Large intestine (tissue), 3 donors: ENCODE measurements around the gene LRRC32. TPM values are rescaled to one million over a fixed set of nuclear protein-coding genes. Genes with fewer than 3 reads are reported as not detected.

Experiments used
- DNase-seq, 2 donors: peaks; one replicate each; pipeline versions ENCODE4 v3.0.0 to v3.0.0-alpha.2; 2013
- H3K27ac ChIP-seq: one replicate; pipeline ENCODE4 v1.5.1; 2013; ENCODE audit warnings: low read length
- H3K27me3 ChIP-seq: 2 replicates; pipeline ENCODE4 v1.6.1; 2013; ENCODE audit warnings: low read length; ENCODE audit not compliant: control insufficient read depth, insufficient read depth
- H3K36me3 ChIP-seq: 2 replicates; pipeline ENCODE4 v1.6.1; 2013; ENCODE audit warnings: low read length; ENCODE audit not compliant: control insufficient read depth, insufficient read depth
- H3K4me1 ChIP-seq: one replicate; pipeline ENCODE4 v1.6.1; 2013; ENCODE audit warnings: low read length; ENCODE audit not compliant: control insufficient read depth, insufficient read depth
- H3K4me3 ChIP-seq: one replicate; pipeline ENCODE4 v1.5.1; 2013; ENCODE audit warnings: low read length
- H3K9me3 ChIP-seq: one replicate; pipeline ENCODE4 v1.6.1; 2013; ENCODE audit warnings: mild to moderate bottlenecking, low read depth, low read length, moderate library complexity; ENCODE audit not compliant: control insufficient read depth
- WGBS: methylation state at CpG from one replicate; pipeline ENCODE4 v1.1.5; 2013; ENCODE audit warnings: low lambda C conversion rate; ENCODE audit not compliant: insufficient coverage; 5-methylcytosine and 5-hydroxymethylcytosine counted together
- polyA plus RNA-seq: library from polyadenylated mRNA; unstranded; fragments of 120-200 nt; gene quantifications from one replicate; pipeline ENCODE4 v1.2.1, GENCODE V29; 2013

The LRRC32 gene
- polyA plus RNA-seq, 1 donor: 11.6 TPM

DNA sequence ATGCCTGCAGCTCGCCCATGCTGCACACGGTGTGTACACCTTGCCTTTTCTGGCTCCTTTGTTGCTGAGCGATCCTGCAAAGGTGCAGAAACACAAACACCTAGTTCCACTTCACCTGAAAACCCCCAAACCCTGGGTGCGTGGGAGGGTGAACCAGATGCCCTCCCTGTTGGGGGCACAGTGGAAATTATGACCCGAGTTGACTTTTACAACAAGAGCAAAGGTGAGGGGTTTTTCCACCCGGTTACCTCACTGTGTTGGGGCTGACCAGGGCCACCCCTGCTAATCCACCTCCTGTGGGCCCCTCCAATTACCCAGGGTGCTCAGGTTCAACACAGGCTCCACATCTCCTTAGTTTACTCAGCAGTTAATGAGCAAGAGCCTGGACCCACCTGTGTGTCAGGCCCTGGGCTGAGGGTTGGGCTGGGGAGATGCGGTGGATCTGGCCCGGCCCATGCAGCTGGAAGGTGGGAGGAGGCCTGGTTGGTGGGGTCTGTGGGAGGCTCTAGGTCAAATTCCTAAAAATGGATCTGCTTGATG, 42.1 kb downstream of the LRRC32 start:
- Histone ChIP-seq H3K4me3 (no peak overlapping the region), H3K36me3 (no peaks in the 10 kb centered on the region), H3K27ac (no peak overlapping the region), H3K27me3 (no peaks in the 10 kb centered on the region), H3K9me3 (no peaks in the 10 kb centered on the region), H3K4me1 (peaks cover 5% of the 10 kb centered on the region)
- WGBS: no CpG with 5 or more reads among the region's 8 CpGs
- DNase-seq: no peak

DNA sequence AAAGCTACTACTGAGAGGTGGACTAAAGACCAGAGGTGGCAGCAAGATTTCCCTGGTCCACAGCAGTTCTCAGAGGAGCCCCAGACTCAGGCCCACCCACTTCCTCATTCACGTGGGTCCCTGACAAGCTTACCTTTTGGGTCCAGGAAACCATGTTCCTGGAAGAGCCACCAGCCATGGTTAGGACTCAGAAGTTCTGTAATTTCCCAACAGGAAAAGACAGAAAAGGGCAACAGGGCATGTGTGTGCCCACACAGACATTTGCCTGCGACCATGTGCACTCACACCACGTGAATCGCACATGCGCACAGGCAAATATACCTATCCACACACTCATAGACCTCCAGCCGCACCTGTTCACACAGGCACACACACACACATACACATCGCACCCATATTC, 42.9 kb downstream of the LRRC32 start:
- H3K27ac ChIP-seq: no peak overlapping the region
- H3K4me3 ChIP-seq: no peak overlapping the region
- WGBS: no CpG with 5 or more reads among the region's 7 CpGs
- H3K27me3 ChIP-seq: no peaks in the 10 kb centered on the region
- H3K4me1 ChIP-seq: peaks cover 5% of the 10 kb centered on the region
- H3K9me3 ChIP-seq: no peaks in the 10 kb centered on the region
- DNase-seq: no peak
- no peaks in the 10 kb centered on the region for H3K36me3 ChIP-seq

DNA sequence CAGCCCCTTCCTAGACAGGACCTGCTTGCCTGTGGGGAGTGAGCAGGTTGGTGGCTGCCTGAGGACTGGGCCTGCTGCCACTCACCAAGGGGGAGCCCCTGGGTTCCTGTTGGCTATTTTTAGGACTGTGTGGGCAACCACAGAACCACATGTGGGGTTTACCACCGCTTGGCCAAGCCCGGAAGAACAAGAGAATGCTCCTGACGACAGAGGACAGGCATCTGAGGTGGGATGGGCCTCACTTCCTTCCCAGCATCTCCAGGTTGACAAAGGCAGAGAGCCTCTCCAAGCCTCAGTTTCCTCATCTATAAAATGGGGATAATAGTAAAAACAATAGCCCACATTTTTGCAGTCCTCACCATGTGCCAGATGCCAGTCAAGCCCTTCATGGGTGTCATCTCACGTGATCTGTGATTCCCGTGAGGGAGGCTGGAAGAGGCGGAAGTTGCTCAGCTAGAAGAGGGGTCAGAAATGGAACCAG, 43.6 kb downstream of the LRRC32 start:
- Histone ChIP-seq H3K27me3 (no peaks in the 10 kb centered on the region), H3K27ac (no peak overlapping the region), H3K4me3 (no peak overlapping the region), H3K9me3 (no peaks in the 10 kb centered on the region), H3K36me3 (no peaks in the 10 kb centered on the region), H3K4me1 (peaks cover 5% of the 10 kb centered on the region)
- no CpG with 5 or more reads among the region's 6 CpGs for WGBS
- DNase-seq: no peak

DNA sequence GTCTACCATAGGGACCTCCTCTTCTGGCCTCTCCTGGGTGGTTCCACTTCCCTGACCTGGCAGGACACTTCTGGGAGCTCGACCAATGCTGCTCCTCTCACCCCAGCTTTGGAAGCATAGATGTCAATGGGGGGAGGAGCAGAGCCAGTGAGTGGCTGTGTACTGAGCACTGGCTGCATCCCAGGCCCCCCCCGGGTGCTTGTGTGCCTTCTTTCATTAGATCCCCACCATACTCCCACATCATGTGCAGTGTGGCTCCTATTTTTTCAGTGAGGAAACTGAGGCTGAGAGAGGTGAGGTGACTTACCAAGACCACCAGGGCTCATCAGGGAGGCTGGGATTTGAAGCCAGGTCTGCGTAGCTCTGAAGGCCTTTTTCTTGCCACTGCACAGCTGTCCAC, 44.3 kb downstream of the LRRC32 start:
- Histone ChIP-seq H3K4me1 (peaks cover 5% of the 10 kb centered on the region), H3K9me3 (no peaks in the 10 kb centered on the region), H3K36me3 (no peaks in the 10 kb centered on the region), H3K27me3 (no peaks in the 10 kb centered on the region), H3K4me3 (no peak overlapping the region), H3K27ac (no peak overlapping the region)
- no CpG with 5 or more reads among the region's 3 CpGs for WGBS
- no peak for DNase-seq

DNA sequence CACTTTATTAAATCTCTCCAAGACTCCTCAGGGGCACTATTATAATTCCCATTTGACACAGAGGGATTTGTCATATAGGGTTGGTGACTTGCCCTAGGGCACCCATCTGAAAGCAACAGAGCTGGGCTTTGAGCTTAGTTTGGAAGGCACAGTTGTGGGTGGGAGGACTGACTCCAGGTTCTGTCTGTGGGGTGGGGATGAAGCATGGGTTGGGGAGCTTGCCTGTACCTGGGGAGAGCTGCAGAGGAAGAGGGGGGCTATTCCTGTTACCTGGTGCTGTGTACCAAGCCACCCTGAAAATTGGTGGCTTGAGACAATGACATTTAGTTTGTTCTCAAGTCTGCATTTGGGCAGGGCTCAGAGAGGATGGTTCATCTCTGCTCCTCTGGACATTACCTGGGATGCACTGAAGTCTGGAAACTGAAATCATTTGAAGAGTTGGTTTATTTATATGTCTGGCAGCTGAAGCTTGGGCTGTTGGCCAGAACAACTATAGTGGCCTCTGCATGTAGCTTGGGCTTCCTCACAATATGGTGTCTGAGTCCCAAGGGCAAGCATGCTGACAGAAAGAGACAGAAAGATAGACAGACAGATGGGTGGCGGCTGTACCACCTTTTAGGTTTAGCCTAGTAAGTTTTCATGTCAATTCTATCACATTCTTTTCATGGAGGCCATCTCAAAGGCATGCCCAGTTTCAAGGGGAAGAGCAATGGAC, 44.9 kb downstream of the LRRC32 start:
- no peak overlapping the region for H3K4me3 ChIP-seq
- no peaks in the 10 kb centered on the region for H3K36me3 ChIP-seq
- no peak overlapping the region for H3K27ac ChIP-seq
- no CpG with 5 or more reads among the region's 1 CpG for WGBS
- H3K4me1 ChIP-seq: peaks cover 5% of the 10 kb centered on the region
- DNase-seq: no peak
- H3K9me3 ChIP-seq: no peaks in the 10 kb centered on the region
- no peaks in the 10 kb centered on the region for H3K27me3 ChIP-seq

DNA sequence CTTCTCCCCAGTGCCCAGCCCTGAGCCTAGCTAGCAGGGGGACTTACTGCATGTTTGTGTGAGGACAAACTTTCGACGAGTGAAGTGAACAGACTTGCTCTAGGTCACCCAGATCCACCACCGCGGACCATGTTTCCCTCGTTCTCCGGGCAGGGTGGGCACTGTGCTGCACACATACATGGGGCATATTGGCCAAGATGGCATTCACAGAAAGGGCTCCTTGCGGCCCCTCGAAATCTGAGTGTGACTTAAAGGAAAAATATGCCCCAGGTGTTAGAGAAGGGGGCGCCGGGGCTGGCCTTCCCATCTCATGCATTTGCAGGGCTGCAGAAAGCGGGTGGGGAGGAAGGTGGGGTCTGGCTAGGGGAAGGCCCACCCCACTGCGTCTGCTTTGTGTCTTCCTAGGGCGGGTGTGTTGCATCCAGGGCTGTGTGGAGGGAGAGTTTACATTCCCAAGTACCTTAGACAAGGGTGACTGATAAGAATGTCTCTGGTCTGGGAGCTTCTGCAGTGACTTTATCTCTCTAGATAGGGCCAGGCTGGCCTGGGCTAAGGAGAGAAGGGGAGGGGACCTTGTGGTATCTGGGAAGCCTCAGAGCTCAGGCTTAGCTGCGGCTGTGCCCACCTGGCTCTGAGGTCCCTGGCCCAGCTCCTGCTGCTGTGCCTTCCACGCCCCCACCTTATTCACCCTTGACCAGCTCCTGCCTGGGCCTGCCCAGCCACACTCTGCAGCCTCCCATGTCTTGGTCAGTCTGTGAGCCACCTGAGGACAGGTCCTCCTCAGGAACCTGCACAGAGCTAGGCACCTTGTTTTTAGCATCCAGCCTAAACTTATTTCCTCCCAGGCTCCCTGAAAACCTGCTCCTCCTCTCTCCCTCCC, 45.8 kb downstream of the LRRC32 start:
- Histone ChIP-seq H3K9me3 (no peaks in the 10 kb centered on the region), H3K36me3 (no peaks in the 10 kb centered on the region), H3K27me3 (no peaks in the 10 kb centered on the region), H3K4me3 (no peak overlapping the region), H3K27ac (no peak overlapping the region), H3K4me1 (peaks cover 5% of the 10 kb centered on the region)
- no CpG with 5 or more reads among the region's 15 CpGs for WGBS
- DNase-seq: no peak

DNA sequence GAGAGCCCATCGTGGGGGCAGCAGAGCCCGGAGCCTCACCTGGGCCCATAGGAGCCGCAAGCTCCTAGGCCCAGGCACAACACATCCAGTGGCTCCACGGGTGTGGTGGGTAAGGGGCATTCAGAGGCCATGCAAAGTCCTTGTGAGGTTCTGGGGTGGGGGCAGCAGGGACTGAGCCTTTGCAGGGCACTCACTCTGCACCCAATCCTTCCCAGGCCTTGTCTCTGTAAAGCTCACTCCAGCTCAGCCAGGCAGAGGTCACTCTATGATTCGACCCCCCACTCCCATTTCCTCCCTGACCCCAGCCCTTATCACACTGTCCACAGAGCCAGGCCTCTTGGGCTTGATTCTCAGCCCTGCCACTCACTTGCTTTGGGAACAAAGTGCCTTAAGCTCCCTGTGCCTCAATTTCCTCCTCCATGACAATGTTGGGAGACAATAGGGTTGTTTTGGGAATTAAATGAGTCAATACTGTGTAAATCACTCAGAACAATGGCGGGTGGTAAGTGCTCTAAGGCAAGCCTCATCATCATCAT, 46.6 kb downstream of the LRRC32 start:
- no peak overlapping the region for H3K4me3 ChIP-seq
- no peaks in the 10 kb centered on the region for H3K27me3 ChIP-seq
- peaks cover 2% of the 10 kb centered on the region for H3K4me1 ChIP-seq
- DNase-seq: no peak
- H3K36me3 ChIP-seq: no peaks in the 10 kb centered on the region
- WGBS: no CpG with 5 or more reads among the region's 6 CpGs
- no peaks in the 10 kb centered on the region for H3K9me3 ChIP-seq
- no peak overlapping the region for H3K27ac ChIP-seq

DNA sequence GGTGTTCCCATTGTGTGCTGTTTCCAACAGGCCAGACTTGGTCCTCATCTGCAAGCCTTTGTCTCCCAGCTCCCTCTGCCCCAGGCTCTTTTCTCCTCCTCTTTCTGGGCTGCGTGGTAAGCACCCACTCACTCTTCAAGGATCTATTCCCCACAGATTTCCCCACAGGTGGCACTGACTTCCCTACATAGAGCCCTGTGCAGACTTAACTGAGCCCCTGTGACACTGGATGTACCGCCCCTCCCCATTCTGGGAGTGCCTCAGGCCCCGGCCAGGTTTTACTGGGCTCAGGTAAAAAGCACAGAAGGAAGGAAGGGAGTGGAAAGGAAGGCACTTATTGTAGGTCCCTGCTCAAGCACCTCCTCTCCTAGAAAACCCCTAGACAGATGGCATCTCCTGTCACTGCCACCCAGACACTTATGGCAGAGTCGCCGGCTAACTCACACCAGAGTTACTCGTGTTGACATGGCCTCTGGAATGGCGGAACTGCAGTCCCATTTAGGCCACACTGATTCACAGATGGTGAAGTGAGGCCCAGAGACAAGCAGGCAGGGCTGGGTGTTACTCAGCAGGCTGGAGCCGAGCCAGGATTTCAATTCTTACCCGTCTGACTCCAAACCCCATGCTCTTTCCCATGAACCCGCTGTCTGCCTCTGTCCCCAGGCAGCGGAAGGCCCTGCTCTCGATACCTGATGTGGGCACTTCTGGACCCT, 47.2 kb downstream of the LRRC32 start:
- no CpG with 5 or more reads among the region's 12 CpGs for WGBS
- H3K27me3 ChIP-seq: no peaks in the 10 kb centered on the region
- H3K36me3 ChIP-seq: no peaks in the 10 kb centered on the region
- DNase-seq: no peak
- no peaks in the 10 kb centered on the region for H3K4me1 ChIP-seq
- H3K4me3 ChIP-seq: no peak overlapping the region
- no peaks in the 10 kb centered on the region for H3K9me3 ChIP-seq
- no peak overlapping the region for H3K27ac ChIP-seq

DNA sequence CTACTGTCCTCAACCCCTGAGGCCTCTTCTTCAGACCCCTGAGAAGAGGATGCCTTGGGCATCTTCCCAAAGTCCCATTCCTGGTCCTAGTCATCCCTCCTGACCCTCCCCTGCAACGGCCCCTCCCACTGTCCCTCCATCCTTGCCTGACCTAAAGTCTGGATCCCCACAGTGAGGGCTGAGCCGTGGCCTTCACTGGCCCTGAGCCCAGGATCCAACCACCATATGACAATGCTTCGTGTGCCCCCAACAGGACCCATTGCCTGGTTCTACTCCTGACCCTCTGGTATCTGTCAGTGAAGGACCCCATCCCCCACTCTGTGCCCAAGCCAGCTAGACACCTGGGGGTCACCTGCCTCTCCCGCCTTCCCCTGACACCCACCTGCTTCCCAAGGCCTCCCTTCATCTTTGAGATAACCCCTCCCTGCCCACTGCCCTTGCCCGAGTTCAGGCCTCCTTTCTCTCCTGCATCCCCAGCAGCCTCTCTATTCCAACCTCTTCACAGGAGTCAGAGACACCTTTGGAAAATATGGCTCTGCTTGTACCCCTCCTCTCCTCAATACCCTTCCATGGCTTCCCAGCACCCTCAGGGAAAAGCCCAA, 48.0 kb downstream of the LRRC32 start:
- no peak overlapping the region for H3K27ac ChIP-seq
- H3K27me3 ChIP-seq: no peaks in the 10 kb centered on the region
- DNase-seq: no peak
- WGBS: no CpG with 5 or more reads among the region's 5 CpGs
- H3K36me3 ChIP-seq: no peaks in the 10 kb centered on the region
- no peak overlapping the region for H3K4me3 ChIP-seq
- H3K4me1 ChIP-seq: no peaks in the 10 kb centered on the region
- no peaks in the 10 kb centered on the region for H3K9me3 ChIP-seq
